ENCODE data around the gene ESRRG. TPM values are rescaled to one million over a fixed set of nuclear protein-coding genes. Genes with fewer than 3 reads are reported as not detected.

The ESRRG gene
- total RNA-seq, 1 experiment from 2014 or later, result not detected

GRCh38 chr1:216523043-216523442, 200.2 kb downstream of the ESRRG start:
- DNase-seq (ENCODE audit: low spot score), result no peak

GRCh38 chr1:216521477-216521876, 201.8 kb downstream of the ESRRG start:
- no peak for DNase-seq (ENCODE audit: low spot score)

GRCh38 chr1:216518844-216519627, 204.2 kb downstream of the ESRRG start:
- no peak for DNase-seq (ENCODE audit: low spot score)

GRCh38 chr1:216502528-216503162, 220.6 kb downstream of the ESRRG start:
- no peak for DNase-seq (ENCODE audit: low spot score)

- no peak for DNase-seq (ENCODE audit: low spot score)
These were observed 222.8 kb downstream of the ESRRG start for GRCh38 chr1:216500273-216500967.

GRCh38 chr1:216499581-216500272, 223.5 kb downstream of the ESRRG start:
- no peak for DNase-seq (ENCODE audit: low spot score)

- no peak for DNase-seq (ENCODE audit: low spot score)
These were observed 225.0 kb downstream of the ESRRG start for GRCh38 chr1:216498277-216498676.

GRCh38 chr1:216485042-216485441, 238.2 kb downstream of the ESRRG start:
- DNase-seq (ENCODE audit: low spot score), result no peak

- DNase-seq (ENCODE audit: low spot score), result no peak
These were observed 239.4 kb downstream of the ESRRG start for GRCh38 chr1:216483672-216484401.

- DNase-seq (ENCODE audit: low spot score), result no peak
These were observed 240.6 kb downstream of the ESRRG start for GRCh38 chr1:216482620-216483019.

- DNase-seq (ENCODE audit: low spot score), result no peak
These were observed 245.0 kb downstream of the ESRRG start for GRCh38 chr1:216478238-216478637.

GRCh38 chr1:216476341-216476740, 246.9 kb downstream of the ESRRG start:
- DNase-seq (ENCODE audit: low spot score), result no peak

- no peak for DNase-seq (ENCODE audit: low spot score)
These were observed 247.5 kb downstream of the ESRRG start for GRCh38 chr1:216475659-216476276.

- DNase-seq (ENCODE audit: low spot score), result no peak
These were observed 256.9 kb downstream of the ESRRG start for GRCh38 chr1:216466162-216466801.

GRCh38 chr1:216464489-216464888, 258.7 kb downstream of the ESRRG start:
- DNase-seq (ENCODE audit: low spot score), result no peak

GRCh38 chr1:216462066-216462775, 261.0 kb downstream of the ESRRG start:
- no peak for DNase-seq (ENCODE audit: low spot score)

GRCh38 chr1:216461466-216461865, 261.8 kb downstream of the ESRRG start:
- no peak for DNase-seq (ENCODE audit: low spot score)

GRCh38 chr1:216459651-216460207, 263.5 kb downstream of the ESRRG start:
- no peak for DNase-seq (ENCODE audit: low spot score)

GRCh38 chr1:216458812-216459211, 264.4 kb downstream of the ESRRG start:
- no peak for DNase-seq (ENCODE audit: low spot score)
